ENCODE data around the gene HDDC3. TPM values are rescaled to one million over a fixed set of nuclear protein-coding genes. Genes with fewer than 3 reads are reported as not detected.

HDDC3 gene
- total and polyA plus RNA-seq, 2 donors (not counting 1 experiment from before 2014, with no cell fraction given) = 10.2 to 16.3 TPM

GRCh38 chr15:90946941-90947576, 14.7 kb upstream of the HDDC3 start:
- H3K4me3 ChIP-seq (replicated peaks in 1 of 4; ENCODE audit: control extremely low read depth in 1 of 4, insufficient read depth in 1 of 4, low read depth in 3 of 4, low read length in 4 of 4) = no peak overlapping the region
- no peaks in the 10 kb centered on the region for H3K9me3 ChIP-seq (ENCODE audit: control insufficient read depth, insufficient read depth, low read depth, low read length)
- no peak overlapping the region for H3K27ac ChIP-seq (ENCODE audit: insufficient read depth, low read length)
- DNase-seq (ENCODE audit: low read depth in 2 of 2) = no peak
- H3K36me3 ChIP-seq (ENCODE audit: control insufficient read depth, insufficient read depth, low read length) = peaks cover 41% of the 10 kb centered on the region
- H3K9ac ChIP-seq (ENCODE audit: insufficient read depth, low read length) = no peak overlapping the region
- H2AFZ ChIP-seq (ENCODE audit: low read length) = no peak overlapping the region
- no peak overlapping the region for H3K4me2 ChIP-seq (ENCODE audit: extremely low read depth, insufficient read depth, low read length)
- H4K20me1 ChIP-seq (ENCODE audit: control insufficient read depth, extremely low read depth, insufficient read depth, low read length) = no peaks in the 10 kb centered on the region
- TF ChIP-seq EZH2 (IDR thresholded peaks at IDR 0.05; ENCODE audit: low read length, missing control alignments) (no peak), CTCF (conservative IDR thresholded peaks at IDR 0.05 in 1 of 2, IDR thresholded peaks at IDR 0.05 in 1 of 2; ENCODE audit: low read depth in 1 of 2, low read length in 2 of 2) (no peak)
- no peaks in the 10 kb centered on the region for H3K79me2 ChIP-seq (ENCODE audit: control insufficient read depth, insufficient read depth, low read length)
- no peaks in the 10 kb centered on the region for H3K4me1 ChIP-seq (ENCODE audit: control insufficient read depth, extremely low read depth, insufficient read depth, low read length)
- no peaks in the 10 kb centered on the region for H3K27me3 ChIP-seq (ENCODE audit: control insufficient read depth, insufficient read depth, low read length)

GRCh38 chr15:90946538-90946937, 14.2 kb upstream of the HDDC3 start:
- no peak for TF ChIP-seq CTCF (conservative IDR thresholded peaks at IDR 0.05 in 1 of 2, IDR thresholded peaks at IDR 0.05 in 1 of 2; ENCODE audit: low read depth in 1 of 2, low read length in 2 of 2)
- no peak for TF ChIP-seq EZH2 (IDR thresholded peaks at IDR 0.05; ENCODE audit: low read length, missing control alignments)
- DNase-seq (ENCODE audit: low read depth in 2 of 2) = no peak
- no peaks in the 10 kb centered on the region for H3K79me2 ChIP-seq (ENCODE audit: control insufficient read depth, insufficient read depth, low read length)
- no peak overlapping the region for H3K9ac ChIP-seq (ENCODE audit: insufficient read depth, low read length)
- H4K20me1 ChIP-seq (ENCODE audit: control insufficient read depth, extremely low read depth, insufficient read depth, low read length) = no peaks in the 10 kb centered on the region
- no peak overlapping the region for H2AFZ ChIP-seq (ENCODE audit: low read length)
- no peak overlapping the region for H3K4me3 ChIP-seq (replicated peaks in 1 of 4; ENCODE audit: control extremely low read depth in 1 of 4, insufficient read depth in 1 of 4, low read depth in 3 of 4, low read length in 4 of 4)
- peaks cover 41% of the 10 kb centered on the region for H3K36me3 ChIP-seq (ENCODE audit: control insufficient read depth, insufficient read depth, low read length)
- H3K4me2 ChIP-seq (ENCODE audit: extremely low read depth, insufficient read depth, low read length) = no peak overlapping the region
- H3K27ac ChIP-seq (ENCODE audit: insufficient read depth, low read length) = no peak overlapping the region
- H3K9me3 ChIP-seq (ENCODE audit: control insufficient read depth, insufficient read depth, low read depth, low read length) = no peaks in the 10 kb centered on the region
- H3K4me1 ChIP-seq (ENCODE audit: control insufficient read depth, extremely low read depth, insufficient read depth, low read length) = no peaks in the 10 kb centered on the region
- no peaks in the 10 kb centered on the region for H3K27me3 ChIP-seq (ENCODE audit: control insufficient read depth, insufficient read depth, low read length)

GRCh38 chr15:90945091-90945490, 12.7 kb upstream of the HDDC3 start:
- H3K36me3 ChIP-seq (ENCODE audit: control insufficient read depth, insufficient read depth, low read length) = peaks cover 45% of the 10 kb centered on the region
- H3K4me3 ChIP-seq (replicated peaks in 1 of 4; ENCODE audit: control extremely low read depth in 1 of 4, insufficient read depth in 1 of 4, low read depth in 3 of 4, low read length in 4 of 4) = no peak overlapping the region
- no peaks in the 10 kb centered on the region for H3K79me2 ChIP-seq (ENCODE audit: control insufficient read depth, insufficient read depth, low read length)
- H3K9me3 ChIP-seq (ENCODE audit: control insufficient read depth, insufficient read depth, low read depth, low read length) = no peaks in the 10 kb centered on the region
- no peak for DNase-seq (ENCODE audit: low read depth in 2 of 2)
- no peak overlapping the region for H3K27ac ChIP-seq (ENCODE audit: insufficient read depth, low read length)
- H2AFZ ChIP-seq (ENCODE audit: low read length) = no peak overlapping the region
- no peaks in the 10 kb centered on the region for H4K20me1 ChIP-seq (ENCODE audit: control insufficient read depth, extremely low read depth, insufficient read depth, low read length)
- H3K27me3 ChIP-seq (ENCODE audit: control insufficient read depth, insufficient read depth, low read length) = no peaks in the 10 kb centered on the region
- H3K4me1 ChIP-seq (ENCODE audit: control insufficient read depth, extremely low read depth, insufficient read depth, low read length) = no peaks in the 10 kb centered on the region
- TF ChIP-seq EZH2 (IDR thresholded peaks at IDR 0.05; ENCODE audit: low read length, missing control alignments) (no peak), CTCF (conservative IDR thresholded peaks at IDR 0.05 in 1 of 2, IDR thresholded peaks at IDR 0.05 in 1 of 2; ENCODE audit: low read depth in 1 of 2, low read length in 2 of 2) (no peak)
- H3K9ac ChIP-seq (ENCODE audit: insufficient read depth, low read length) = no peak overlapping the region
- H3K4me2 ChIP-seq (ENCODE audit: extremely low read depth, insufficient read depth, low read length) = no peak overlapping the region
